ENCODE data around the gene ACAN.

GRCh38 chr15:88904257-88904623 lies 101.0 kb downstream of the ACAN start:
- no peak for TF ChIP-seq CTCF (IDR thresholded peaks at IDR 0.05)
- no peak for TF ChIP-seq E2F5 (CRISPR knock-in tag; IDR thresholded peaks at IDR 0.05)
- TF ChIP-seq MYBL2 (CRISPR knock-in tag; IDR thresholded peaks at IDR 0.05) = no peak
- TF ChIP-seq ZNF281 (CRISPR knock-in tag; IDR thresholded peaks at IDR 0.05) = no peak
- TF ChIP-seq USF1 (CRISPR knock-in tag; IDR thresholded peaks at IDR 0.05) = no peak
- no peak for TF ChIP-seq PREB (CRISPR knock-in tag; IDR thresholded peaks at IDR 0.05; ENCODE audit: borderline replicate concordance)
- TF ChIP-seq MLX (CRISPR knock-in tag; IDR thresholded peaks at IDR 0.05) = no peak
- no peak for TF ChIP-seq PRDM15 (CRISPR knock-in tag; IDR thresholded peaks at IDR 0.05)

Measured in WTC11 (cell line).